SK-N-MC (cell line): ENCODE measurements around the gene APLF.
"Not testable (repeated sequence)": the region's sequence is repeated elsewhere in the genome, so short reads cannot be mapped to it uniquely, and the experiment has no call there.

ENCODE experiments used
- EZH2 ChIP-seq: fragments of 200-600 bp; sonication (generic); IDR thresholded peaks from one replicate; pipeline ENCODE4 v1.6.1; 2017; ENCODE audit warnings: antibody characterized with exemption
- FOXP2 ChIP-seq: optimal IDR thresholded peaks from 2 replicates; pipeline ENCODE3; 2011; ENCODE audit warnings: mild to moderate bottlenecking, moderate library complexity; ENCODE audit not compliant: insufficient read depth; ENCODE audit errors: extremely low read length, control extremely low read depth
- POLR2AphosphoS5 ChIP-seq: IDR thresholded peaks from 2 replicates; pipeline ENCODE4 v1.6.1; 2012; ENCODE audit warnings: mild to moderate bottlenecking, low read depth, low read length, borderline replicate concordance

DNA sequence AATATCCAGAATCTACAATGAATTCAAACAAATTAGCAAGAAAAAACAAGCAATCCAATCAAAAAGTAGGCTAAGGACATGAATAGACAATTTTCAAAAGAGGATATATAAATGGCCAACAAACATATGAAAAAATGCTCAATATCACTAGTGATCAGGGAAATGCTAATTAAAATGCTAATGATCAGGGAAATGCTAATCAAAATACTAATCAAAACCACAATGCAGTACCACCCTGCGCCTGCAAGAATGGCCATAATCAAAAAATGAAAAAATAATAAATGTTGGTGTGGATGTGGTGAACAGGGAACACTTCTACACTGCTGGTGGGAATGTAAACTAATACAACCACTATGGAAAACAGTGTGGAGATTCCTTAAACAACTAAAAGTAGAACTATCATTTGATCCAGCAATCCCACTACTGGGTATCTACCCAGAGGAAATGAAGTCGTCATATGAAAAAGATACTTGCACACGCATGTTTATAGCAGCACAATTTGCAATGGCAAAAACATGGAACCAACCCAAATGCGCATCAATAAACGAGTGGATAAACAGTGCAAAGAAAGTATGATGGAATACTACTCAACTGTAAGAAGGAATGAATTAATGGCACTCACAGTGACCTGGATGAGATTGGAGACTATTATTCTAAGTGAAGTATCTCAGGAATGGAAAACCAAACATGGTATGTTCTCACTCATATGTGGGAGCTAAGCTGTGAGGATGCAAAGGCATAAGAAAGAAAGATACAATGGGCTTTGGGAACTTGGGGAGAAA, 88.2 kb downstream of the APLF start:
- not testable (repeated sequence) for TF ChIP-seq EZH2, POLR2AphosphoS5, FOXP2
